Karpas-422 (cell line): ENCODE data around the gene RAB18. TPM values are rescaled to one million over a fixed set of nuclear protein-coding genes. Genes with fewer than 3 reads are reported as not detected.

ENCODE experiments used
- DNase-seq: peaks from one replicate; pipeline ENCODE4 v3.0.0-alpha.2; 2015
- H2AFZ ChIP-seq: fragments of 200-600 bp; sonication (generic); 2 replicates; pipeline ENCODE4 v1.6.1; 2014; ENCODE audit warnings: antibody characterized with exemption, low read length, mixed read lengths
- H3K27ac ChIP-seq: fragments of 200-600 bp; sonication (generic); 2 replicates; pipeline ENCODE4 v1.5.1; 2014; ENCODE audit warnings: mild to moderate bottlenecking, low read length, moderate library complexity
- H3K27me3 ChIP-seq: fragments of 200-600 bp; sonication (generic); 2 replicates; pipeline ENCODE4 v1.6.1; 2014; ENCODE audit warnings: low read length, mixed read lengths
- H3K36me3 ChIP-seq: fragments of 200-600 bp; sonication (generic); 2 replicates; pipeline ENCODE4 v1.6.1; 2014; ENCODE audit warnings: low read length, mixed read lengths; ENCODE audit not compliant: insufficient read depth
- H3K4me1 ChIP-seq: fragments of 200-600 bp; sonication (generic); 2 replicates; pipeline ENCODE4 v1.6.1; 2014; ENCODE audit warnings: mild to moderate bottlenecking, low read length, mixed read lengths
- H3K4me2 ChIP-seq: fragments of 200-600 bp; sonication (generic); 2 replicates; pipeline ENCODE4 v1.6.1; 2014; ENCODE audit warnings: low read length, low read depth, mild to moderate bottlenecking; ENCODE audit not compliant: poor library complexity, severe bottlenecking
- H3K4me3 ChIP-seq: fragments of 200-600 bp; sonication (generic); 2 replicates; pipeline ENCODE4 v1.5.1; 2014; ENCODE audit warnings: mild to moderate bottlenecking, antibody characterized with exemption, low read length, mixed read lengths
- H3K79me2 ChIP-seq: fragments of 200-600 bp; sonication (generic); 2 replicates; pipeline ENCODE4 v1.6.1; 2014; ENCODE audit warnings: mild to moderate bottlenecking, low read length, mixed read lengths
- H3K9ac ChIP-seq: fragments of 200-600 bp; sonication (generic); 2 replicates; pipeline ENCODE4 v1.6.0; 2014; ENCODE audit warnings: low read length
- H3K9me2 ChIP-seq: fragments of 200-600 bp; sonication (generic), shearing (Covaris generic); replicated peaks from 2 replicates; pipeline ENCODE4 v1.6.0; 2014; ENCODE audit warnings: mild to moderate bottlenecking, low read length, moderate library complexity; ENCODE audit not compliant: insufficient read depth
- H3K9me3 ChIP-seq: fragments of 300-700, 200-600 bp; sonication (generic); 2 replicates; pipeline ENCODE4 v1.6.1; 2014; ENCODE audit warnings: low read length, mixed read lengths
- H4K20me1 ChIP-seq: fragments of 200-600 bp; sonication (generic); 2 replicates; pipeline ENCODE4 v1.6.1; 2014; ENCODE audit warnings: mild to moderate bottlenecking, antibody characterized with exemption, low read length, low read depth; ENCODE audit not compliant: insufficient read depth
- total RNA-seq: library from RNA; depleted of rRNA; stranded (reverse); fragments of >200 nt; shearing (Covaris generic); gene quantifications from 2 replicates; pipeline ENCODE4 v1.2.3, GENCODE V29; 2014; ENCODE audit warnings: low replicate concordance

Gene RAB18
- total RNA-seq, 1 experiment from 2014 or later = 34.9 TPM

- Histone ChIP-seq H3K9ac (no peak overlapping the region), H4K20me1 (no peaks in the 10 kb centered on the region), H3K4me2 (no peak overlapping the region), H3K27me3 (no peaks in the 10 kb centered on the region), H3K4me3 (no peak overlapping the region), H2AFZ (no peak overlapping the region), H3K36me3 (peaks cover 60% of the 10 kb centered on the region), H3K79me2 (peaks cover 97% of the 10 kb centered on the region), H3K9me3 (no peaks in the 10 kb centered on the region), H3K4me1 (no peaks in the 10 kb centered on the region), H3K9me2 (no peaks in the 10 kb centered on the region), H3K27ac (no peak overlapping the region)
- no peak for DNase-seq
Observed at GRCh38 chr10:27512548-27512947, 8.4 kb downstream of the RAB18 start.

- Histone ChIP-seq H3K9ac (no peak overlapping the region), H4K20me1 (no peaks in the 10 kb centered on the region), H3K4me1 (no peaks in the 10 kb centered on the region), H3K79me2 (peaks cover 97% of the 10 kb centered on the region), H3K4me2 (no peak overlapping the region), H3K27ac (no peak overlapping the region), H2AFZ (no peak overlapping the region), H3K27me3 (no peaks in the 10 kb centered on the region), H3K36me3 (peaks cover 60% of the 10 kb centered on the region), H3K4me3 (no peak overlapping the region), H3K9me2 (no peaks in the 10 kb centered on the region), H3K9me3 (no peaks in the 10 kb centered on the region)
- DNase-seq = no peak
Observed at GRCh38 chr10:27513451-27514191, 9.5 kb downstream of the RAB18 start.

GRCh38 chr10:27514243-27514642 is 10.1 kb downstream of the RAB18 start:
- H3K9ac ChIP-seq = no peak overlapping the region
- no peaks in the 10 kb centered on the region for H3K9me2 ChIP-seq
- DNase-seq = no peak
- H4K20me1 ChIP-seq = no peaks in the 10 kb centered on the region
- no peaks in the 10 kb centered on the region for H3K27me3 ChIP-seq
- no peak overlapping the region for H3K4me3 ChIP-seq
- H3K36me3 ChIP-seq = peaks cover 61% of the 10 kb centered on the region
- no peaks in the 10 kb centered on the region for H3K9me3 ChIP-seq
- H3K79me2 ChIP-seq = peaks cover 97% of the 10 kb centered on the region
- H3K4me1 ChIP-seq = no peaks in the 10 kb centered on the region
- H3K27ac ChIP-seq = no peak overlapping the region
- no peak overlapping the region for H3K4me2 ChIP-seq
- no peak overlapping the region for H2AFZ ChIP-seq

GRCh38 chr10:27518261-27518660 is 14.2 kb downstream of the RAB18 start:
- H3K4me3 ChIP-seq = no peak overlapping the region
- no peaks in the 10 kb centered on the region for H4K20me1 ChIP-seq
- no peak for DNase-seq
- no peaks in the 10 kb centered on the region for H3K27me3 ChIP-seq
- no peaks in the 10 kb centered on the region for H3K9me3 ChIP-seq
- H3K4me2 ChIP-seq = no peak overlapping the region
- H3K27ac ChIP-seq = no peak overlapping the region
- H3K36me3 ChIP-seq = peaks cover 32% of the 10 kb centered on the region; the same call in 1 of the 2 replicates
- H2AFZ ChIP-seq = no peak overlapping the region
- H3K4me1 ChIP-seq = peaks cover 7% of the 10 kb centered on the region
- no peaks in the 10 kb centered on the region for H3K9me2 ChIP-seq
- no peak overlapping the region for H3K9ac ChIP-seq
- peaks cover 97% of the 10 kb centered on the region for H3K79me2 ChIP-seq

GRCh38 chr10:27525819-27526218 is 21.7 kb downstream of the RAB18 start:
- Histone ChIP-seq H3K9me2 (no peaks in the 10 kb centered on the region), H3K9ac (no peak overlapping the region), H2AFZ (no peak overlapping the region), H3K27ac (no peak overlapping the region), H3K27me3 (no peaks in the 10 kb centered on the region), H3K79me2 (peaks cover 94% of the 10 kb centered on the region), H3K4me2 (no peak overlapping the region), H3K4me1 (peaks cover 27% of the 10 kb centered on the region), H4K20me1 (no peaks in the 10 kb centered on the region), H3K9me3 (no peaks in the 10 kb centered on the region), H3K36me3 (no peaks in the 10 kb centered on the region; the same call in 1 of the 2 replicates), H3K4me3 (no peak overlapping the region)
- DNase-seq = no peak

- Histone ChIP-seq H4K20me1 (no peaks in the 10 kb centered on the region), H3K4me2 (no peak overlapping the region), H3K4me3 (no peak overlapping the region), H3K27me3 (no peaks in the 10 kb centered on the region), H3K79me2 (peaks cover 93% of the 10 kb centered on the region), H3K9ac (no peak overlapping the region), H3K36me3 (peaks cover 1% of the 10 kb centered on the region; the same call in 1 of the 2 replicates), H2AFZ (no peak overlapping the region), H3K9me2 (no peaks in the 10 kb centered on the region), H3K9me3 (no peaks in the 10 kb centered on the region), H3K4me1 (peaks cover 27% of the 10 kb centered on the region), H3K27ac (no peak overlapping the region)
- no peak for DNase-seq
Observed at GRCh38 chr10:27526242-27526641, 22.1 kb downstream of the RAB18 start.

GRCh38 chr10:27527666-27528295 is 23.7 kb downstream of the RAB18 start:
- no peaks in the 10 kb centered on the region for H3K9me2 ChIP-seq
- H3K9me3 ChIP-seq = no peaks in the 10 kb centered on the region
- H3K36me3 ChIP-seq = peaks cover 5% of the 10 kb centered on the region; the same call in 1 of the 2 replicates
- no peak overlapping the region for H3K4me2 ChIP-seq
- H3K79me2 ChIP-seq = peaks cover 92% of the 10 kb centered on the region
- H3K27me3 ChIP-seq = no peaks in the 10 kb centered on the region
- H2AFZ ChIP-seq = no peak overlapping the region
- no peak overlapping the region for H3K9ac ChIP-seq
- DNase-seq = no peak
- H3K27ac ChIP-seq = no peak overlapping the region
- H3K4me3 ChIP-seq = no peak overlapping the region
- H4K20me1 ChIP-seq = no peaks in the 10 kb centered on the region
- H3K4me1 ChIP-seq = peaks cover 22% of the 10 kb centered on the region

GRCh38 chr10:27529010-27529783 is 25.1 kb downstream of the RAB18 start:
- no peak overlapping the region for H3K4me3 ChIP-seq
- H3K4me2 ChIP-seq = no peak overlapping the region
- peaks cover 16% of the 10 kb centered on the region for H3K4me1 ChIP-seq
- peaks cover 12% of the 10 kb centered on the region; the same call in 1 of the 2 replicates for H3K36me3 ChIP-seq
- no peaks in the 10 kb centered on the region for H3K9me3 ChIP-seq
- no peak for DNase-seq
- H3K9ac ChIP-seq = no peak overlapping the region
- no peaks in the 10 kb centered on the region for H4K20me1 ChIP-seq
- no peaks in the 10 kb centered on the region for H3K27me3 ChIP-seq
- H2AFZ ChIP-seq = no peak overlapping the region
- no peak overlapping the region for H3K27ac ChIP-seq
- peaks cover 91% of the 10 kb centered on the region for H3K79me2 ChIP-seq
- no peaks in the 10 kb centered on the region for H3K9me2 ChIP-seq
